Activated T-helper 9 cell treated with anti-CD3 and anti-CD28 coated beads, Interleukin-2, amount 50 U/mL, for 16 hours (primary cell): ENCODE data around the gene CCDC30.
"Not testable (repeated sequence)": the region's sequence is repeated elsewhere in the genome, so short reads cannot be mapped to it uniquely, and the experiment has no call there.

ENCODE experiments used
- DNase-seq: peaks from one replicate; pipeline ENCODE4 v3.0.0-alpha.2; 2020; ENCODE audit warnings: low read depth

The CCDC30 gene

GRCh38 chr1:42529724-42530181, 66.7 kb downstream of the CCDC30 start:
- DNase-seq: no peak

GRCh38 chr1:42531043-42531442, 68.0 kb downstream of the CCDC30 start:
- DNase-seq: no peak

- no peak for DNase-seq
These were observed 70.2 kb downstream of the CCDC30 start for GRCh38 chr1:42533101-42533863.

- DNase-seq: no peak
These were observed 78.0 kb downstream of the CCDC30 start for GRCh38 chr1:42541104-42541503.

GRCh38 chr1:42551180-42551579, 88.1 kb downstream of the CCDC30 start:
- no peak for DNase-seq

GRCh38 chr1:42551590-42551989, 88.5 kb downstream of the CCDC30 start:
- DNase-seq: no peak

GRCh38 chr1:42552636-42553035, 89.5 kb downstream of the CCDC30 start:
- no peak for DNase-seq

- no peak for DNase-seq
These were observed 94.3 kb downstream of the CCDC30 start for GRCh38 chr1:42557230-42557851.

GRCh38 chr1:42567038-42567437, 104.0 kb downstream of the CCDC30 start:
- no peak for DNase-seq

- DNase-seq: no peak
These were observed 113.8 kb downstream of the CCDC30 start for GRCh38 chr1:42576935-42577334.

- DNase-seq: no peak
These were observed 122.9 kb downstream of the CCDC30 start for GRCh38 chr1:42586016-42586415.

- DNase-seq: no peak
These were observed 124.7 kb downstream of the CCDC30 start for GRCh38 chr1:42587753-42588152.

GRCh38 chr1:42592811-42593210, 129.7 kb downstream of the CCDC30 start:
- no peak for DNase-seq

- DNase-seq: no peak
These were observed 130.5 kb downstream of the CCDC30 start for GRCh38 chr1:42593486-42594100.

- no peak for DNase-seq
These were observed 138.4 kb downstream of the CCDC30 start for GRCh38 chr1:42601472-42601871.

- DNase-seq: no peak
These were observed 150.7 kb downstream of the CCDC30 start for GRCh38 chr1:42613803-42614131.

- no peak for DNase-seq
These were observed 155.8 kb downstream of the CCDC30 start for GRCh38 chr1:42618866-42619265.

GRCh38 chr1:42620307-42620706, 157.2 kb downstream of the CCDC30 start:
- no peak for DNase-seq

GRCh38 chr1:42621180-42621579, 158.1 kb downstream of the CCDC30 start:
- not testable (repeated sequence) for DNase-seq

GRCh38 chr1:42627205-42627604, 164.1 kb downstream of the CCDC30 start:
- not testable (repeated sequence) for DNase-seq

GRCh38 chr1:42639116-42639515, 176.0 kb downstream of the CCDC30 start:
- DNase-seq: no peak

GRCh38 chr1:42646056-42646455, 183.0 kb downstream of the CCDC30 start:
- DNase-seq: no peak

- DNase-seq: no peak
These were observed 194.1 kb downstream of the CCDC30 start for GRCh38 chr1:42657201-42657600.
